ENCODE results near the gene CPEB3. TPM values are rescaled to one million over a fixed set of nuclear protein-coding genes. Genes with fewer than 3 reads are reported as not detected.

The CPEB3 gene
- total RNA-seq, 1 donor from 2014 or later, result 8.0 TPM

GRCh38 chr10:92024700-92025099 lies 266.2 kb downstream of the CPEB3 start:
- Mint-ChIP-seq H3K4me1 (ENCODE audit: low read depth, unreplicated experiment) (no peaks in the 10 kb centered on the region), H3K9me3 (ENCODE audit: unreplicated experiment) (no peaks in the 10 kb centered on the region), H3K27ac (ENCODE audit: unreplicated experiment) (no peak overlapping the region), H3K27me3 (ENCODE audit: unreplicated experiment) (no peaks in the 10 kb centered on the region), H3K36me3 (ENCODE audit: unreplicated experiment) (no peaks in the 10 kb centered on the region), H3K4me3 (ENCODE audit: unreplicated experiment) (no peak overlapping the region)
- DNase-seq, result no peak
- no peak for TF ChIP-seq CTCF (IDR thresholded peaks at IDR 0.05; ENCODE audit: partially characterized antibody, unreplicated experiment)

- DNase-seq, result no peak
- no peaks in the 10 kb centered on the region for H3K9me3 Mint-ChIP-seq (ENCODE audit: unreplicated experiment)
- no peak overlapping the region for H3K4me3 Mint-ChIP-seq (ENCODE audit: unreplicated experiment)
- H3K27me3 Mint-ChIP-seq (ENCODE audit: unreplicated experiment), result peaks cover 1% of the 10 kb centered on the region
- H3K27ac Mint-ChIP-seq (ENCODE audit: unreplicated experiment), result no peak overlapping the region
- no peaks in the 10 kb centered on the region for H3K36me3 Mint-ChIP-seq (ENCODE audit: unreplicated experiment)
- no peak for TF ChIP-seq CTCF (IDR thresholded peaks at IDR 0.05; ENCODE audit: partially characterized antibody, unreplicated experiment)
- no peaks in the 10 kb centered on the region for H3K4me1 Mint-ChIP-seq (ENCODE audit: low read depth, unreplicated experiment)
Measured at GRCh38 chr10:92014620-92015019, 276.3 kb downstream of the CPEB3 start.

GRCh38 chr10:92011560-92012214 lies 279.2 kb downstream of the CPEB3 start:
- Mint-ChIP-seq H3K9me3 (ENCODE audit: unreplicated experiment) (no peaks in the 10 kb centered on the region), H3K4me3 (ENCODE audit: unreplicated experiment) (no peak overlapping the region), H3K36me3 (ENCODE audit: unreplicated experiment) (no peaks in the 10 kb centered on the region), H3K27ac (ENCODE audit: unreplicated experiment) (no peak overlapping the region), H3K4me1 (ENCODE audit: low read depth, unreplicated experiment) (no peaks in the 10 kb centered on the region), H3K27me3 (ENCODE audit: unreplicated experiment) (peaks cover 3% of the 10 kb centered on the region)
- DNase-seq, result no peak
- no peak for TF ChIP-seq CTCF (IDR thresholded peaks at IDR 0.05; ENCODE audit: partially characterized antibody, unreplicated experiment)

GRCh38 chr10:92010047-92010735 lies 280.7 kb downstream of the CPEB3 start:
- H3K36me3 Mint-ChIP-seq (ENCODE audit: unreplicated experiment), result no peaks in the 10 kb centered on the region
- no peak overlapping the region for H3K27ac Mint-ChIP-seq (ENCODE audit: unreplicated experiment)
- no peak overlapping the region for H3K4me3 Mint-ChIP-seq (ENCODE audit: unreplicated experiment)
- no peaks in the 10 kb centered on the region for H3K9me3 Mint-ChIP-seq (ENCODE audit: unreplicated experiment)
- H3K27me3 Mint-ChIP-seq (ENCODE audit: unreplicated experiment), result peaks cover 3% of the 10 kb centered on the region
- H3K4me1 Mint-ChIP-seq (ENCODE audit: low read depth, unreplicated experiment), result no peaks in the 10 kb centered on the region
- TF ChIP-seq CTCF (IDR thresholded peaks at IDR 0.05; ENCODE audit: partially characterized antibody, unreplicated experiment), result no peak
- no peak for DNase-seq

- TF ChIP-seq CTCF (IDR thresholded peaks at IDR 0.05; ENCODE audit: partially characterized antibody, unreplicated experiment), result no peak
- no peak for DNase-seq
- Mint-ChIP-seq H3K27me3 (ENCODE audit: unreplicated experiment) (peaks cover 3% of the 10 kb centered on the region), H3K4me3 (ENCODE audit: unreplicated experiment) (no peak overlapping the region), H3K4me1 (ENCODE audit: low read depth, unreplicated experiment) (no peaks in the 10 kb centered on the region), H3K36me3 (ENCODE audit: unreplicated experiment) (no peaks in the 10 kb centered on the region), H3K9me3 (ENCODE audit: unreplicated experiment) (peaks cover 2% of the 10 kb centered on the region), H3K27ac (ENCODE audit: unreplicated experiment) (no peak overlapping the region)
Measured at GRCh38 chr10:92009445-92009844, 281.4 kb downstream of the CPEB3 start.

Data from glutamatergic neuron (in vitro differentiated cells).